GM12878 (cell line): ENCODE results near the gene PROB1. TPM values are rescaled to one million over a fixed set of nuclear protein-coding genes. Genes with fewer than 3 reads are reported as not detected.

Source experiments
- ATAC-seq: fragments of 200-7000 bp; cut with Tn5 transposase; 3 replicates; pipeline ENCODE4 v1.9.1; 2020; ENCODE audit warnings: mild to moderate bottlenecking, moderate library complexity
- BruUV-seq: library from RNA; stranded (reverse); fragments of 400-500 nt; replicated peaks from 2 replicates; lab custom pipeline; 2021; lab: Mats Ljungman, UMichigan
- CTCF ChIA-PET: fragments of 300-600 bp; sonication (Branson Sonifier 250); formaldehyde crosslinking; extraction: SDS; loops from one replicate; lab custom pipeline; 2021; ENCODE audit warnings: inconsistent platforms; lab: Yijun Ruan, JAX
- POLR2A ChIA-PET: fragments of 350-600 bp; formaldehyde crosslinking; extraction: SDS; loops from one replicate; lab custom pipeline; 2021; ENCODE audit warnings: inconsistent platforms; lab: Charles Lee
- RAD21 ChIA-PET: fragments of 300-600 bp; sonication (Branson Sonifier 250); formaldehyde crosslinking; loops from one replicate; lab custom pipeline; 2023; ENCODE audit warnings: antibody characterized with exemption; ENCODE audit not compliant: unreplicated experiment; lab: Charles Lee
- SMC1A ChIA-PET: fragments of 300-600 bp; sonication (Branson Sonifier 250); formaldehyde crosslinking; loops from one replicate; lab custom pipeline; 2023; ENCODE audit not compliant: unreplicated experiment, uncharacterized antibody; lab: Charles Lee
- DNase-seq: peaks from one replicate; pipeline ENCODE4 v3.0.0-alpha.2; 2011; ENCODE audit warnings: low read depth, low spot score
- FAIRE-seq: peaks from 3 replicates; lab custom pipeline; 2011; peaks lifted over from hg19 to GRCh38; lab: Jason Lieb, UNC
- H2AFZ ChIP-seq: 2 replicates; pipeline ENCODE4 v1.6.0; 2011; ENCODE audit warnings: low read depth, low read length, control low read depth; ENCODE audit not compliant: control insufficient read depth
- H3K27ac ChIP-seq: 2 replicates; pipeline ENCODE4 v1.5.1; 2011; ENCODE audit warnings: control low read depth; ENCODE audit not compliant: control insufficient read depth, insufficient read depth
- H3K27me3 ChIP-seq, 2 experiments: replicated peaks in 1 of 2; 2 replicates each; pipeline versions ENCODE4 v1.6.0 to v1.6.1; 2011; ENCODE audit warnings: low read length in 1 of 2; ENCODE audit not compliant: control insufficient read depth in 2 of 2, insufficient read depth in 2 of 2
- H3K36me3 ChIP-seq, 2 experiments: 2 replicates each; pipeline ENCODE4 v1.5.1; 2011; ENCODE audit warnings: low read length in 1 of 2; ENCODE audit not compliant: control insufficient read depth in 2 of 2, insufficient read depth in 2 of 2
- H3K4me1 ChIP-seq: 2 replicates; pipeline ENCODE4 v1.6.1; 2011; ENCODE audit warnings: mild to moderate bottlenecking, low read length, moderate library complexity, mixed read lengths; ENCODE audit not compliant: control insufficient read depth, insufficient read depth
- H3K4me2 ChIP-seq: 2 replicates; pipeline ENCODE4 v1.6.0; 2011; ENCODE audit warnings: control low read depth; ENCODE audit not compliant: control insufficient read depth, insufficient read depth
- H3K4me3 ChIP-seq: fragments of 200-600 bp; sonication (generic); 2 replicates; pipeline ENCODE4 v1.5.1; 2016
- H3K79me2 ChIP-seq: 2 replicates; pipeline ENCODE4 v1.6.0; 2011; ENCODE audit warnings: low read length; ENCODE audit not compliant: control insufficient read depth, insufficient read depth
- H3K9ac ChIP-seq: 2 replicates; pipeline ENCODE4 v1.8.0; 2011; ENCODE audit warnings: low read length, control low read depth, mixed read lengths; ENCODE audit not compliant: control insufficient read depth, insufficient read depth
- H3K9me3 ChIP-seq: replicated peaks from 3 replicates; pipeline ENCODE4 v1.5.1; 2011; ENCODE audit warnings: mild to moderate bottlenecking, low read length; ENCODE audit not compliant: control insufficient read depth, insufficient read depth
- H4K20me1 ChIP-seq: 2 replicates; pipeline ENCODE4 v1.6.0; 2011; ENCODE audit not compliant: control insufficient read depth, insufficient read depth
- BCL3 ChIP-seq: IDR thresholded peaks from 2 replicates; pipeline ENCODE4 v1.6.1; 2011; ENCODE audit warnings: borderline replicate concordance, low read depth, mild to moderate bottlenecking, moderate library complexity, low read length; ENCODE audit not compliant: insufficient read depth, poor library complexity, severe bottlenecking
- CBFB ChIP-seq: IDR thresholded peaks from 2 replicates; pipeline ENCODE4 v1.6.1; 2016; ENCODE audit warnings: antibody characterized with exemption, low read depth
- CREB1 ChIP-seq: IDR thresholded peaks from 2 replicates; pipeline ENCODE4 v1.6.1; 2012; ENCODE audit warnings: low read depth, mild to moderate bottlenecking, inconsistent platforms
- EED ChIP-seq: sonication (generic); IDR thresholded peaks from 2 replicates; pipeline ENCODE4 v1.6.1; 2016; ENCODE audit warnings: antibody characterized with exemption, low read depth
- HDAC6 ChIP-seq: fragments of 200-600 bp; sonication (generic); IDR thresholded peaks from one replicate; pipeline ENCODE4 v1.8.0; 2017; ENCODE audit warnings: antibody characterized with exemption; ENCODE audit not compliant: unreplicated experiment
- JUNB ChIP-seq: IDR thresholded peaks from 2 replicates; pipeline ENCODE4 v1.6.1; 2016; ENCODE audit warnings: antibody characterized with exemption, mild to moderate bottlenecking
- MEF2B ChIP-seq: fragments of 450-650 bp; IDR thresholded peaks from 2 replicates; pipeline ENCODE4 v1.6.1; 2018; ENCODE audit warnings: mild to moderate bottlenecking, moderate library complexity; ENCODE audit not compliant: partially characterized antibody, poor library complexity, severe bottlenecking
- NRF1 ChIP-seq: conservative IDR thresholded peaks from 2 replicates; pipeline ENCODE4 v1.6.1; 2011; ENCODE audit warnings: mild to moderate bottlenecking, low read depth, low read length, improper control_type of control experiment
- RBBP5 ChIP-seq: fragments of 200-600 bp; sonication (generic); conservative IDR thresholded peaks from 2 replicates; pipeline ENCODE4 v1.6.1; 2016
- REST ChIP-seq: IDR thresholded peaks from 2 replicates; pipeline ENCODE4 v1.6.1; 2012; ENCODE audit warnings: mild to moderate bottlenecking, low read depth, low read length
- SMAD1 ChIP-seq: fragments of 450-650 bp; IDR thresholded peaks from 2 replicates; pipeline ENCODE4 v1.6.1; 2018; ENCODE audit warnings: mild to moderate bottlenecking, low read depth; ENCODE audit not compliant: partially characterized antibody
- SMC3 ChIP-seq: IDR thresholded peaks from 2 replicates; pipeline ENCODE4 v1.6.1; 2011; ENCODE audit warnings: low read length, improper control_type of control experiment, borderline replicate concordance
- TCF3 ChIP-seq: IDR thresholded peaks from 2 replicates; pipeline ENCODE4 v1.6.1; 2012; ENCODE audit warnings: low read depth, mild to moderate bottlenecking, low read length, borderline replicate concordance; ENCODE audit not compliant: insufficient read depth
- ZBTB33 ChIP-seq: fragments of 450-650 bp; IDR thresholded peaks from 2 replicates; pipeline ENCODE4 v1.6.1; 2017; ENCODE audit warnings: mild to moderate bottlenecking
- WGBS: methylation state at CpG from one replicate; pipeline ENCODE4 v1.1.6; 2016; ENCODE audit warnings: low lambda C conversion rate; ENCODE audit not compliant: insufficient replicate concordance, insufficient coverage; ENCODE audit errors: missing lambda C conversion rate; 5-methylcytosine and 5-hydroxymethylcytosine counted together
- in situ Hi-C: fragments of 300-500 bp; cut with MboI; formaldehyde crosslinking; loops from 9 replicates; pipeline ENCODE4 v1.14.3; 2018; ENCODE audit warnings: mixed read lengths
- intact Hi-C: fragments of 100-400 bp; cut with micrococcal nuclease; formaldehyde crosslinking; loops from one replicate; pipeline ENCODE4 v1.14.2; 2022; ENCODE audit not compliant: unreplicated experiment
- polyA plus RNA-seq, 11 experiments: library from polyadenylated mRNA; depleted of rRNA in 4 of 11; unstranded in 6 of 11; stranded (reverse) in 5 of 11; fragments of >200 nt; fragmentation: Nextera tagmentation in 4 of 11; fragmentation: Illumina TruSeq in 1 of 11; extraction: Ambion mirVana in 4 of 11; extraction: Trizol in 1 of 11; gene quantifications; 1 replicate in 1 of 11; 2 replicates in 10 of 11; pipeline versions ENCODE4 v1.2.1 to v1.2.3, GENCODE V29; 2011 to 2016; ENCODE audit warnings: inconsistent platforms in 2 of 11, missing spikeins in 2 of 11, low read depth in 1 of 11
- total RNA-seq, 4 experiments: library from RNA; depleted of rRNA in 3 of 4; stranded (reverse); fragments of >200 nt in 3 of 4; fragmentation: Illumina TruSeq in 1 of 4; extraction: Trizol in 1 of 4; gene quantifications; 2 replicates each; pipeline versions ENCODE4 v1.2.1 to v1.2.3, GENCODE V29; 2013 to 2021

Gene PROB1
- total and polyA plus RNA-seq, 10 of the 15 experiments (the other 5 are each of a cell fraction or from before 2014, with no cell fraction given): 0.14 to 8.1 (median 2.9) TPM

GRCh38 chr5:139395844-139396640, 1.1 kb upstream of the PROB1 start:
- WGBS: 47% methylated on average over 8 of the region's 8 CpGs
- Histone ChIP-seq H2AFZ (no peak overlapping the region), H3K36me3 (peaks cover 0 to 7% of the 10 kb centered on the region in 2 experiments; a peak in 1 of 4 replicates), H3K27ac (peak overlapping the region; percentile 38), H3K27me3 (no peaks in the 10 kb centered on the region), H3K9me3 (no peaks in the 10 kb centered on the region; the same call in 2 of the 3 replicates), H3K4me2 (peak overlapping the region; percentile 73), H3K4me1 (peaks cover 45% of the 10 kb centered on the region), H3K79me2 (peaks cover 50% of the 10 kb centered on the region), H4K20me1 (no peaks in the 10 kb centered on the region), H3K4me3 (peak overlapping the region; percentile 30; the same call in 1 of the 2 replicates), H3K9ac (no peak overlapping the region; the same call in 1 of the 2 replicates)
- ChIA-PET SMC1A (interaction anchor here (0.5 to 3.9 kb wide), 10 partner anchors 10 to 252 kb away, joined by 3 to 15 read pairs (median 3); no protein-coding TSS in a partner anchor), CTCF (interaction anchor here (0.7 to 1.9 kb wide), 10 partner anchors 8 to 236 kb away, joined by 3 to 10 read pairs (median 3); partner anchors contain the start of gene SPATA24), POLR2A (interaction anchor here (0.7 to 1.4 kb wide), 7 partner anchors 9 to 120 kb away, joined by 3 to 5 read pairs (median 3); no protein-coding TSS in a partner anchor), RAD21 (interaction anchor here (0.6 to 2.2 kb wide), 7 partner anchors 18 to 145 kb away, joined by 3 to 14 read pairs (median 4); no protein-coding TSS in a partner anchor)
- FAIRE-seq: no peak
- intact Hi-C loops (no loop called here), in situ Hi-C loops (no loop called here)
- peak; percentile 14 for ATAC-seq
- no TSS peak for BruUV-seq
- no peak for DNase-seq
- TF ChIP-seq JUNB (peak; percentile 27; the same call in 1 of the 2 replicates), HDAC6 (no peak), TCF3 (peak; percentile 80; the same call in 1 of the 2 replicates), SMC3 (no peak), BCL3 (no peak), CBFB (no peak), NRF1 (no peak), CREB1 (no peak), ZBTB33 (no peak), EED (no peak), MEF2B (no peak), SMAD1 (no peak), RBBP5 (no peak), REST (no peak)
